Upper lobe of left lung (tissue), 4 donors: ENCODE measurements around the gene ZER1.

Experiments
- EP300 ChIP-seq, 4 donors: sonication (generic); formaldehyde crosslinking; IDR thresholded peaks; one replicate each; pipeline ENCODE4 v1.5.1; 2017; ENCODE audit warnings: antibody characterized with exemption in 4 of 4, control low read depth in 2 of 4
- POLR2A ChIP-seq, 4 donors: fragments of 450-650 bp; IDR thresholded peaks; one replicate each; pipeline ENCODE4 v1.5.1; 2016 to 2017; ENCODE audit warnings: antibody characterized with exemption in 4 of 4, mild to moderate bottlenecking in 2 of 4
- POLR2AphosphoS5 ChIP-seq, 2 donors: sonication (generic); formaldehyde crosslinking; IDR thresholded peaks; one replicate each; pipeline ENCODE4 v1.5.1; 2017; ENCODE audit warnings: antibody characterized with exemption in 2 of 2
- TF ChIP-seq, protein P1 (sequence below), 6 experiments: fragments of 450-650 bp in 4 of 6; fragments of 200-600 bp in 2 of 6; sonication (generic) in 2 of 6; IDR thresholded peaks; one replicate each; pipeline ENCODE4 v1.5.1; 2016 to 2019; ENCODE audit warnings: antibody characterized with exemption in 6 of 6

GRCh38 chr9:128786681-128787601 lies 15.2 kb upstream of the ZER1 start, which contains the start of gene TBC1D13:
- TF ChIP-seq, protein P1, sequence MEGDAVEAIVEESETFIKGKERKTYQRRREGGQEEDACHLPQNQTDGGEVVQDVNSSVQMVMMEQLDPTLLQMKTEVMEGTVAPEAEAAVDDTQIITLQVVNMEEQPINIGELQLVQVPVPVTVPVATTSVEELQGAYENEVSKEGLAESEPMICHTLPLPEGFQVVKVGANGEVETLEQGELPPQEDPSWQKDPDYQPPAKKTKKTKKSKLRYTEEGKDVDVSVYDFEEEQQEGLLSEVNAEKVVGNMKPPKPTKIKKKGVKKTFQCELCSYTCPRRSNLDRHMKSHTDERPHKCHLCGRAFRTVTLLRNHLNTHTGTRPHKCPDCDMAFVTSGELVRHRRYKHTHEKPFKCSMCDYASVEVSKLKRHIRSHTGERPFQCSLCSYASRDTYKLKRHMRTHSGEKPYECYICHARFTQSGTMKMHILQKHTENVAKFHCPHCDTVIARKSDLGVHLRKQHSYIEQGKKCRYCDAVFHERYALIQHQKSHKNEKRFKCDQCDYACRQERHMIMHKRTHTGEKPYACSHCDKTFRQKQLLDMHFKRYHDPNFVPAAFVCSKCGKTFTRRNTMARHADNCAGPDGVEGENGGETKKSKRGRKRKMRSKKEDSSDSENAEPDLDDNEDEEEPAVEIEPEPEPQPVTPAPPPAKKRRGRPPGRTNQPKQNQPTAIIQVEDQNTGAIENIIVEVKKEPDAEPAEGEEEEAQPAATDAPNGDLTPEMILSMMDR (IDR thresholded peaks at IDR 0.05): peak in 2 of 6 experiments; percentile 12 to 25
- TF ChIP-seq EP300 (IDR thresholded peaks at IDR 0.05): peak in 1 of 4 donors; percentile 67
- peak; percentile 62 to 88 for TF ChIP-seq POLR2AphosphoS5 (IDR thresholded peaks at IDR 0.05)
- peak in 2 of 4 donors; percentile 52 to 82 for TF ChIP-seq POLR2A (IDR thresholded peaks at IDR 0.05)
